Embryonic facial prominence (tissue), 1 donor: ENCODE measurements around the gene PILRA.
"Not testable (repeated sequence)": the region's sequence is repeated elsewhere in the genome, so short reads cannot be mapped to it uniquely, and the experiment has no call there.

Experiments
- DNase-seq: peaks from one replicate; pipeline ENCODE4 v3.0.0-alpha.2; 2016; ENCODE audit errors: extremely low spot score

Gene PILRA

GRCh38 chr7:100380196-100380595 is 6.9 kb downstream of the PILRA start:
- no peak for DNase-seq

GRCh38 chr7:100381531-100382233 is 8.4 kb downstream of the PILRA start:
- DNase-seq: not testable (repeated sequence)

GRCh38 chr7:100382234-100382853 is 9.1 kb downstream of the PILRA start:
- not testable (repeated sequence) for DNase-seq

GRCh38 chr7:100384628-100385294 is 11.5 kb downstream of the PILRA start:
- DNase-seq: no peak

GRCh38 chr7:100386940-100387339 is 13.7 kb downstream of the PILRA start:
- DNase-seq: no peak

- no peak for DNase-seq
These were observed 14.4 kb downstream of the PILRA start for GRCh38 chr7:100387695-100388094.

- no peak for DNase-seq
These were observed 16.3 kb downstream of the PILRA start for GRCh38 chr7:100389437-100390088.

GRCh38 chr7:100390286-100391009 is 17.2 kb downstream of the PILRA start:
- DNase-seq: no peak

- no peak for DNase-seq
These were observed 20.1 kb downstream of the PILRA start for GRCh38 chr7:100393233-100393905.

GRCh38 chr7:100394077-100394476 is 20.8 kb downstream of the PILRA start:
- no peak for DNase-seq

GRCh38 chr7:100396421-100396982 is 23.2 kb downstream of the PILRA start:
- no peak for DNase-seq

- DNase-seq: no peak
These were observed 24.2 kb downstream of the PILRA start for GRCh38 chr7:100397315-100398081.

GRCh38 chr7:100398239-100398638 is 25.0 kb downstream of the PILRA start:
- no peak for DNase-seq

- no peak for DNase-seq
These were observed 26.8 kb downstream of the PILRA start for GRCh38 chr7:100400041-100400440.

- no peak for DNase-seq
These were observed 27.4 kb downstream of the PILRA start for GRCh38 chr7:100400656-100401055.

GRCh38 chr7:100401811-100402210 is 28.5 kb downstream of the PILRA start:
- DNase-seq: no peak

GRCh38 chr7:100402241-100402640 is 29.0 kb downstream of the PILRA start:
- no peak for DNase-seq

GRCh38 chr7:100406767-100407166 is 33.5 kb downstream of the PILRA start:
- DNase-seq: no peak

- no peak for DNase-seq
These were observed 34.2 kb downstream of the PILRA start for GRCh38 chr7:100407285-100408180.
